B cell (primary cell): ENCODE results near the gene ZNRF2.

Experiments used
- CTCF ChIP-seq: fragments of 200-600 bp; IDR thresholded peaks from one replicate; pipeline ENCODE4 v1.8.0; 2022; ENCODE audit warnings: antibody characterized with exemption, mild to moderate bottlenecking
- EZH2 ChIP-seq: IDR thresholded peaks from 2 replicates; pipeline ENCODE4 v1.6.1; 2012; ENCODE audit warnings: borderline replicate concordance, low read depth, mild to moderate bottlenecking, moderate library complexity, low read length; ENCODE audit not compliant: insufficient read depth, poor library complexity, severe bottlenecking

GRCh38 chr7:30301751-30302150, 17.4 kb downstream of the ZNRF2 start:
- no peak for TF ChIP-seq CTCF
- no peak for TF ChIP-seq EZH2
